Peyer's patch (tissue), 4 donors: ENCODE data around the gene RND1.

ENCODE experiments used
- CTCF ChIP-seq, 6 experiments: fragments of 450-650 bp in 4 of 6; fragments of 200-600 bp in 2 of 6; sonication (generic) in 1 of 6; IDR thresholded peaks; one replicate each; pipeline ENCODE4 v1.5.1; 2017 to 2019; ENCODE audit warnings: antibody characterized with exemption in 6 of 6, mild to moderate bottlenecking in 3 of 6, moderate library complexity in 1 of 6
- POLR2A ChIP-seq, 2 donors: fragments of 450-650 bp; IDR thresholded peaks; one replicate each; pipeline ENCODE4 v1.5.1; 2017; ENCODE audit warnings: antibody characterized with exemption in 2 of 2, mild to moderate bottlenecking in 2 of 2, moderate library complexity in 2 of 2

DNA sequence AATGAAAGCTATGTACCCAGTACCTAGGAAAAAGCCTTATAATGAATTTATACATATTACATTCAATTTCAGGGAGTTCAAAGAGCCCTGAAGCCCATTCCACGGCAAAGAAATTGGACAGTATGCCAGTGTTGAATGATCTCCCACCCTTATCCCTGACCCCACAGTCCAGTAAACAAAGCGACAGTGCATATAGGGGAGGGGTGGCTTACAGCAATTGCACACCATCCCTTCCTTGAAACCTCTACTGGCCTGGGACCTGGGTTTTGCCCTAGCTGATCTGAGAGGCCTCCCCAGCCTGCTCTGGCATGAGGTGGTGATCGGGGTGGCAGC, 17.3 kb upstream of the RND1 start:
- TF ChIP-seq CTCF (IDR thresholded peaks at IDR 0.05) (no peak), POLR2A (IDR thresholded peaks at IDR 0.05) (no peak)
